Uterus (tissue), 4 donors: ENCODE results near the gene VWA5B2. TPM values are rescaled to one million over a fixed set of nuclear protein-coding genes. Genes with fewer than 3 reads are reported as not detected.

Experiments
- DNase-seq, 2 donors: peaks; one replicate each; pipeline ENCODE4 v3.0.0-alpha.2; 2019 to 2020
- H3K27ac ChIP-seq, 2 donors: fragments of 200-600 bp; sonication (generic); 1 replicate in 1 of 2; 2 replicates in 1 of 2; pipeline ENCODE4 v1.5.1; 2016 to 2018
- H3K27me3 ChIP-seq, 2 donors: fragments of 200-600 bp; sonication (generic); one replicate each; pipeline ENCODE4 v1.5.1; 2018 to 2019; ENCODE audit warnings: control low read depth in 1 of 2
- H3K36me3 ChIP-seq, 2 donors: fragments of 200-600 bp; sonication (generic); one replicate each; pipeline ENCODE4 v1.5.1; 2019; ENCODE audit warnings: control low read depth in 1 of 2
- H3K4me1 ChIP-seq, 2 donors: fragments of 200-600 bp; sonication (generic); one replicate each; pipeline ENCODE4 v1.5.1; 2018 to 2019; ENCODE audit warnings: control low read depth in 1 of 2
- H3K4me3 ChIP-seq, 2 donors: fragments of 200-600 bp; sonication (generic); 1 replicate in 1 of 2; 2 replicates in 1 of 2; pipeline ENCODE4 v1.5.1; 2018 to 2019; ENCODE audit warnings: mild to moderate bottlenecking in 1 of 2
- H3K9me3 ChIP-seq, 2 donors: fragments of 200-600 bp; sonication (generic); one replicate each; pipeline ENCODE4 v1.5.1; 2019; ENCODE audit warnings: control low read depth in 1 of 2
- POLR2A ChIP-seq, 2 donors: fragments of 450-650 bp; IDR thresholded peaks; one replicate each; pipeline ENCODE4 v1.6.1; 2016; ENCODE audit warnings: antibody characterized with exemption in 2 of 2, mild to moderate bottlenecking in 1 of 2, moderate library complexity in 1 of 2
- intact Hi-C: fragments of 100-400 bp; cut with DNase I; formaldehyde crosslinking; loops from one replicate; pipeline ENCODE4 v1.15.1; 2023; ENCODE audit warnings: low total_unique reads
- total RNA-seq, 4 donors: library from RNA; depleted of rRNA in 3 of 4; stranded (reverse); fragments of >200 nt in 3 of 4; gene quantifications; one replicate each; pipeline versions ENCODE4 v1.1.0 to v1.2.4, GENCODE V29; 2014 to 2023
- TF ChIP-seq, protein P1 (sequence below), 4 experiments: fragments of 200-600 bp in 2 of 4; fragments of 450-650 bp in 2 of 4; sonication (generic) in 2 of 4; IDR thresholded peaks; one replicate each; pipeline ENCODE4 v1.5.1; 2016 to 2019; ENCODE audit warnings: antibody characterized with exemption in 4 of 4, mild to moderate bottlenecking in 2 of 4, moderate library complexity in 1 of 4
- donor health status: DM: yes; HTN: yes; CAD: no.

The VWA5B2 gene
- total RNA-seq, 4 donors from 2014 or later: 0.35 TPM; not detected in 3

- DNase-seq: peak; percentile 99
- Histone ChIP-seq H3K27me3 (no peaks in the 10 kb centered on the region), H3K36me3 (no peaks in the 10 kb centered on the region), H3K4me1 (peaks cover 0 to 16% of the 10 kb centered on the region in 2 donors), H3K4me3 (peak overlapping the region; percentile 69 to 91), H3K27ac (peak overlapping the region; percentile 80), H3K9me3 (no peaks in the 10 kb centered on the region)
- TF ChIP-seq, protein P1, sequence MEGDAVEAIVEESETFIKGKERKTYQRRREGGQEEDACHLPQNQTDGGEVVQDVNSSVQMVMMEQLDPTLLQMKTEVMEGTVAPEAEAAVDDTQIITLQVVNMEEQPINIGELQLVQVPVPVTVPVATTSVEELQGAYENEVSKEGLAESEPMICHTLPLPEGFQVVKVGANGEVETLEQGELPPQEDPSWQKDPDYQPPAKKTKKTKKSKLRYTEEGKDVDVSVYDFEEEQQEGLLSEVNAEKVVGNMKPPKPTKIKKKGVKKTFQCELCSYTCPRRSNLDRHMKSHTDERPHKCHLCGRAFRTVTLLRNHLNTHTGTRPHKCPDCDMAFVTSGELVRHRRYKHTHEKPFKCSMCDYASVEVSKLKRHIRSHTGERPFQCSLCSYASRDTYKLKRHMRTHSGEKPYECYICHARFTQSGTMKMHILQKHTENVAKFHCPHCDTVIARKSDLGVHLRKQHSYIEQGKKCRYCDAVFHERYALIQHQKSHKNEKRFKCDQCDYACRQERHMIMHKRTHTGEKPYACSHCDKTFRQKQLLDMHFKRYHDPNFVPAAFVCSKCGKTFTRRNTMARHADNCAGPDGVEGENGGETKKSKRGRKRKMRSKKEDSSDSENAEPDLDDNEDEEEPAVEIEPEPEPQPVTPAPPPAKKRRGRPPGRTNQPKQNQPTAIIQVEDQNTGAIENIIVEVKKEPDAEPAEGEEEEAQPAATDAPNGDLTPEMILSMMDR (IDR thresholded peaks at IDR 0.05): peak in 1 of 4 experiments; percentile 29
- TF ChIP-seq POLR2A (IDR thresholded peaks at IDR 0.05): no peak
- intact Hi-C loops: loop anchor here (10.0 kb wide), 1 partner anchor 129 kb away; the partner anchor contains the start of gene EIF4G1
Measured at GRCh38 chr3:184185461-184186183, 43.8 kb upstream of the VWA5B2 start.

DNA sequence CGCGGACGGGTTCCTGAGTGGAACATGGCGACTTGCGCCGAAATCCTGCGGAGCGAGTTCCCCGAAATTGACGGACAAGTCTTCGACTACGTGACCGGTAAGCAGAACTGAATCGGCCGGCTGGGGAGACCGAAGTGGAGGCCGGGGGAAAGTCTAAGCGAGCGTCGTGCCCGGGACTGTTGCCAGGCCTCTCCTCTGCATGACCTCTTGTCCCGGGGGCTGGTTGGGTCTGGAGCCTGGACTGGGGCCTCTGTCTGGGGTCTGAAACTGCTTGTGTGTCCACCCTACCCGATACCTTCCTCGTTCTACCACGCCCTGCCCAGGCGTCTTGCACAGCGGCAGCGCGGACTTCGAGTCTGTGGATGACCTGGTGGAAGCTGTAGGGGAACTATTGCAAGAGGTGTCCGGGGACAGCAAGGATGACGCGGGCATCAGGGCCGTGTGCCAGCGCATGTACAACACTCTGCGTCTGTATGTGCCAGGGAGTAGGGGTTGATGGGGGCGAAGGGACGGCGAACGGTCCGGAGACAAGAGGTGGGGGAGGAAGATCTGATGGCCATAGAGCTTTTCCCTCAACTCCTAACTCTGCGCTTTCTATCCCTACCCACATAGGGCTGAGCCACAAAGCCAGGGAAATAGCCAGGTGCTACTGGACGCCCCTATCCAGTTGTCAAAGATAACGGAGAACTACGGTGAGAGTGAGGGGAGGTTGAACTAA, 43.0 kb upstream of the VWA5B2 start, which contains the start of gene ABCF3:
Gene ABCF3, plus strand, starts transcription at position 16 of the 718 bp plus-strand sequence. Its CDS starts 9 bp downstream, at position 25.
- DNase-seq: peak; percentile 43 to 49
- TF ChIP-seq, protein P1 (IDR thresholded peaks at IDR 0.05): peak in 1 of 4 experiments; percentile 2
- peak; percentile 52 to 79 for TF ChIP-seq POLR2A (IDR thresholded peaks at IDR 0.05)
- no peaks in the 10 kb centered on the region for H3K36me3 ChIP-seq

GRCh38 chr3:184186902-184187207, 42.5 kb upstream of the VWA5B2 start:
- no peak for TF ChIP-seq POLR2A (IDR thresholded peaks at IDR 0.05)
- TF ChIP-seq, protein P1 (IDR thresholded peaks at IDR 0.05): no peak
- no peaks in the 10 kb centered on the region for H3K9me3 ChIP-seq
- H3K27ac ChIP-seq: peak overlapping the region; percentile 72 to 79
- H3K4me1 ChIP-seq: peaks cover 0 to 16% of the 10 kb centered on the region in 2 donors
- no peaks in the 10 kb centered on the region for H3K27me3 ChIP-seq
- DNase-seq: no peak
- intact Hi-C loops: loop anchor here (10.0 kb wide), 1 partner anchor 128 kb away; the partner anchor contains the start of gene EIF4G1
- H3K36me3 ChIP-seq: no peaks in the 10 kb centered on the region
- H3K4me3 ChIP-seq: peak overlapping the region; percentile 69 to 91

More for the DNA sequence above, 43.0 kb upstream of the VWA5B2 start, which contains the start of gene ABCF3:
- peak within 1 kb of the TSS; percentile 80 for H3K27ac ChIP-seq
- peak within 1 kb of the TSS; percentile 69 to 91 for H3K4me3 ChIP-seq
- H3K4me1 ChIP-seq: peaks cover 0 to 16% of the 10 kb centered on the region in 2 donors
- intact Hi-C loops: loop anchor here (10.0 kb wide), 1 partner anchor 128 kb away; the partner anchor contains the start of gene EIF4G1
- no peaks in the 10 kb centered on the region for H3K27me3 ChIP-seq
- no peaks in the 10 kb centered on the region for H3K9me3 ChIP-seq

DNA sequence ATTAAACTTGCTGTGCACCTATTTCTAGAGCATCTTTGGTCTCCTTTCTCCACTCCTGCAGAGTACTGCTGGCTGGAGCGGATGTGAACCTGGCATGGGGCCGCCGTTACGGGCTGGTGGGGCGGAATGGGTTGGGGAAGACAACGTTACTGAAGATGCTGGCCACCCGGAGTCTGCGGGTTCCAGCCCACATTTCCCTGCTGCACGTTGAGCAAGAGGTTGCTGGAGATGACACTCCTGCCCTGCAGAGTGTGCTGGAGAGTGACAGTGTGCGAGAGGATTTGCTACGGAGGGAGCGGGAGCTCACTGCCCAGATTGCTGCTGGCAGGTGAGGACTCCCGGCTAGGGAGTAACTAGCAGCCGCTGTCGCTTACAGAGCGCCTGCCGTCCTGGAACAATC, 41.3 kb upstream of the VWA5B2 start:
- Histone ChIP-seq H3K4me1 (peaks cover 0 to 16% of the 10 kb centered on the region in 2 donors), H3K27me3 (no peaks in the 10 kb centered on the region), H3K27ac (no peak overlapping the region), H3K36me3 (no peaks in the 10 kb centered on the region), H3K9me3 (no peaks in the 10 kb centered on the region), H3K4me3 (no peak overlapping the region)
- TF ChIP-seq POLR2A (IDR thresholded peaks at IDR 0.05): no peak
- TF ChIP-seq, protein P1 (IDR thresholded peaks at IDR 0.05): no peak
- no peak for DNase-seq
- intact Hi-C loops: loop anchor here (10.0 kb wide), 1 partner anchor 127 kb away; the partner anchor contains the start of gene EIF4G1
